OCI-LY3 (cell line): ENCODE results near the gene PCBP3.
A peak's percentile ranks its signal among the peaks of the same experiment; 100 is the strongest.

Source experiments
- CTCF ChIP-seq: fragments of 200-600, 300-600 bp; sonication (generic); IDR thresholded peaks from 2 replicates; pipeline ENCODE4 v1.5.1; 2014; ENCODE audit warnings: antibody characterized with exemption, low read length, low read depth
- EZH2phosphoT487 ChIP-seq: fragments of 200-600 bp; shearing (Covaris generic); IDR thresholded peaks from 2 replicates; pipeline ENCODE4 v1.6.1; 2018; ENCODE audit warnings: antibody characterized with exemption, mixed run types, low read depth

GRCh38 chr21:45970674-45971615, 327.4 kb downstream of the PCBP3 start:
- TF ChIP-seq CTCF (peak; percentile 57), EZH2phosphoT487 (no peak)
